ENCODE data around the gene HPS6. TPM values are rescaled to one million over a fixed set of nuclear protein-coding genes. Genes with fewer than 3 reads are reported as not detected.
A peak's percentile ranks its signal among the peaks of the same experiment; 100 is the strongest.

HPS6 gene
- 30.5 TPM for total RNA-seq (2013)
- polyA plus RNA-seq (10 to 100 TPM in 2 of 3 donors, 1 to 10 TPM in 1; 2.9 to 27.3 (median 23.6) TPM), polyA minus RNA-seq (34.9 and 54.3 TPM in 2 replicates), total RNA-seq (2.6 to 28.5 (median 10.1) reads per million in 11 experiments)

- Histone ChIP-seq H3K79me2 (ENCODE audit: insufficient read depth, low read length) (peaks cover 44% of the 10 kb centered on the region), H3K4me2 (replicated peaks; ENCODE audit: extremely low read depth, low read length, poor library complexity, severe bottlenecking) (peak within 1 kb of the TSS; percentile 98), H3K9me3 (replicated peaks in 1 of 2; ENCODE audit: control insufficient read depth in 1 of 2, insufficient read depth in 1 of 2, low read length in 2 of 2) (no peaks in the 10 kb centered on the region), H4K20me1 (ENCODE audit: insufficient read depth, low read length) (peaks cover 40% of the 10 kb centered on the region), H3K36me3 (replicated peaks in 1 of 2; ENCODE audit: control insufficient read depth in 1 of 2, insufficient read depth in 2 of 2, low read length in 2 of 2) (peaks cover 0 to 13% of the 10 kb centered on the region in 2 donors), H3K4me1 (ENCODE audit: control insufficient read depth in 1 of 2, insufficient read depth in 2 of 2, low read length in 2 of 2) (peaks cover 44 to 50% of the 10 kb centered on the region in 2 donors), H3K27me3 (ENCODE audit: control insufficient read depth in 2 of 2, insufficient read depth in 2 of 2, low read length in 2 of 2) (no peaks in the 10 kb centered on the region), H3K27ac (ENCODE audit: low read depth in 1 of 2, low read length in 2 of 2) (peak within 1 kb of the TSS; percentile 49 to 87), H3K9ac (ENCODE audit: insufficient read depth, low read length, poor library complexity, severe bottlenecking) (peak within 1 kb of the TSS; percentile 96), H2AFZ (ENCODE audit: insufficient read depth, low read depth, low read length, poor library complexity, severe bottlenecking) (peak within 1 kb of the TSS; percentile 97), H3K4me3 (replicated peaks in 1 of 3; ENCODE audit: low read depth in 2 of 3, low read length in 3 of 3) (peak within 1 kb of the TSS; percentile 64 to 92 (median 80))
- Mint-ChIP-seq H3K4me3 (peak within 1 kb of the TSS; percentile 81 to 94), H3K27me3 (ENCODE audit: low read depth in 3 of 3) (peaks cover 1 to 4% (median 1%) of the 10 kb centered on the region in 3 donors), H3K4me1 (peaks cover 44% of the 10 kb centered on the region), H3K36me3 (peaks cover 2 to 8% of the 10 kb centered on the region in 2 donors), H3K27ac (peak within 1 kb of the TSS; percentile 80 to 92 (median 88)), H3K9me3 (no peaks in the 10 kb centered on the region)
- intact Hi-C loops (cut with micrococcal nuclease), result loop anchor here in 1 of 2 donors (5.0 kb wide), 2 partner anchors 223 to 283 kb away; partner anchors contain the start of genes KCNIP2 and NPM3
- 0% methylated on average over 56 of the region's 61 CpGs for WGBS (ENCODE audit: insufficient coverage)
- TF ChIP-seq CTCF (IDR thresholded peaks at IDR 0.05), result no peak
- peak; percentile 85 to 88 (median 86) for DNase-seq
These were observed at the start of gene HPS6 for GRCh38 chr10:102064868-102065560. Gene HPS6 (plus strand): TSS chr10:102065349. CDS start chr10:102065475, 126 bp downstream.

- Histone ChIP-seq H3K27me3 (ENCODE audit: control insufficient read depth in 2 of 2, insufficient read depth in 2 of 2, low read length in 2 of 2) (no peaks in the 10 kb centered on the region), H3K79me2 (ENCODE audit: insufficient read depth, low read length) (no peaks in the 10 kb centered on the region), H3K9ac (ENCODE audit: insufficient read depth, low read length, poor library complexity, severe bottlenecking) (no peak overlapping the region), H3K4me1 (ENCODE audit: control insufficient read depth in 1 of 2, insufficient read depth in 2 of 2, low read length in 2 of 2) (peaks cover 0 to 2% of the 10 kb centered on the region in 2 donors), H3K9me3 (replicated peaks in 1 of 2; ENCODE audit: control insufficient read depth in 1 of 2, insufficient read depth in 1 of 2, low read length in 2 of 2) (no peaks in the 10 kb centered on the region), H3K4me2 (replicated peaks; ENCODE audit: extremely low read depth, low read length, poor library complexity, severe bottlenecking) (no peak overlapping the region), H3K27ac (ENCODE audit: low read depth in 1 of 2, low read length in 2 of 2) (no peak overlapping the region), H4K20me1 (ENCODE audit: insufficient read depth, low read length) (peaks cover 7% of the 10 kb centered on the region), H3K4me3 (replicated peaks in 1 of 3; ENCODE audit: low read depth in 2 of 3, low read length in 3 of 3) (no peak overlapping the region), H3K36me3 (replicated peaks in 1 of 2; ENCODE audit: control insufficient read depth in 1 of 2, insufficient read depth in 2 of 2, low read length in 2 of 2) (peaks cover 64 to 96% of the 10 kb centered on the region in 2 donors), H2AFZ (ENCODE audit: insufficient read depth, low read depth, low read length, poor library complexity, severe bottlenecking) (no peak overlapping the region)
- no peak for DNase-seq
- Mint-ChIP-seq H3K27ac (no peak overlapping the region), H3K4me1 (peaks cover 3% of the 10 kb centered on the region), H3K9me3 (no peaks in the 10 kb centered on the region), H3K27me3 (ENCODE audit: low read depth in 3 of 3) (no peaks in the 10 kb centered on the region), H3K4me3 (no peak overlapping the region), H3K36me3 (peaks cover 62 to 84% of the 10 kb centered on the region in 2 donors)
- TF ChIP-seq CTCF (IDR thresholded peaks at IDR 0.05), result no peak
- intact Hi-C loops (cut with micrococcal nuclease), result no loop called here
These were observed 48.7 kb upstream of the HPS6 start for GRCh38 chr10:102016416-102016815.

All from CD14-positive monocyte (primary cell).